Gastrocnemius medialis (tissue), 4 donors: ENCODE measurements around the gene RALY. TPM values are rescaled to one million over a fixed set of nuclear protein-coding genes. Genes with fewer than 3 reads are reported as not detected.

Source experiments
- ATAC-seq, 2 donors: fragments of 150-250 bp; one replicate each; pipeline ENCODE4 v1.9.1; 2016
- DNase-seq, 2 donors: peaks; one replicate each; pipeline ENCODE4 v3.0.0-alpha.2; 2019
- H3K27ac ChIP-seq, 4 donors: fragments of 200-600 bp; sonication (generic); 1 replicate in 1 of 4; 2 replicates in 3 of 4; pipeline ENCODE4 v1.5.1; 2016 to 2018; ENCODE audit warnings: mild to moderate bottlenecking in 2 of 4, moderate library complexity in 1 of 4
- H3K27me3 ChIP-seq, 3 donors: fragments of 200-600 bp; sonication (generic) in 2 of 3; 1 replicate in 1 of 3; 2 replicates in 2 of 3; pipeline versions ENCODE4 v1.5.1 to v1.6.0; 2016 to 2019; ENCODE audit warnings: mild to moderate bottlenecking in 1 of 3, moderate library complexity in 1 of 3
- H3K36me3 ChIP-seq, 2 donors: fragments of 200-600 bp; sonication (generic) in 1 of 2; one replicate each; pipeline ENCODE4 v1.5.1; 2017 to 2018
- H3K4me1 ChIP-seq, 2 donors: fragments of 200-600 bp; sonication (generic) in 1 of 2; one replicate each; pipeline ENCODE4 v1.5.1; 2016 to 2017; ENCODE audit warnings: mild to moderate bottlenecking in 2 of 2
- H3K4me3 ChIP-seq, 4 donors: fragments of 200-600 bp; sonication (generic) in 3 of 4; 1 replicate in 1 of 4; 2 replicates in 3 of 4; pipeline ENCODE4 v1.5.1; 2016 to 2019; ENCODE audit warnings: mild to moderate bottlenecking in 2 of 4
- H3K9me3 ChIP-seq, 3 donors: fragments of 200-600 bp; sonication (generic) in 2 of 3; 1 replicate in 1 of 3; 2 replicates in 2 of 3; pipeline ENCODE4 v1.5.1; 2016 to 2019
- POLR2A ChIP-seq, 2 donors: fragments of 450-650 bp; IDR thresholded peaks; one replicate each; pipeline ENCODE4 v1.6.1; 2017; ENCODE audit warnings: antibody characterized with exemption in 2 of 2, mild to moderate bottlenecking in 2 of 2, moderate library complexity in 2 of 2
- in situ Hi-C, 4 donors: fragments of 200-750 bp; cut with MboI; loops; one replicate each; pipeline versions ENCODE4 v1.15.0 to v1.8.0; 2017; ENCODE audit warnings: low sequenced_read_pairs in 4 of 4
- intact Hi-C: fragments of 100-400 bp; cut with DNase I; formaldehyde crosslinking; loops from one replicate; pipeline ENCODE4 v1.15.1; 2023; ENCODE audit warnings: low total_unique reads
- total RNA-seq, 4 donors: library from RNA; depleted of rRNA; stranded (reverse); fragments of >200 nt; gene quantifications; one replicate each; pipeline versions ENCODE4 v1.1.0 to v1.2.3, GENCODE V29; 2016
- TF ChIP-seq, protein P1 (sequence below), 5 experiments: fragments of 450-650 bp in 3 of 5; fragments of 200-600 bp in 2 of 5; sonication (generic) in 2 of 5; IDR thresholded peaks in 4 of 5; conservative IDR thresholded peaks in 1 of 5; 1 replicate in 4 of 5; 2 replicates in 1 of 5; pipeline ENCODE4 v1.5.1; 2016 to 2019; ENCODE audit warnings: antibody characterized with exemption in 5 of 5, mild to moderate bottlenecking in 3 of 5, moderate library complexity in 3 of 5

RALY gene
- total RNA-seq, 4 donors from 2014 or later, result 69.0 to 119 (median 93.1) TPM

GRCh38 chr20:34088305-34089174 is 94.8 kb downstream of the RALY start:
- no peaks in the 10 kb centered on the region for H3K9me3 ChIP-seq
- ATAC-seq (no peak), DNase-seq (no peak)
- intact Hi-C loops (no loop called here), in situ Hi-C loops (loop anchor here in 1 of 4 donors (10.0 kb wide), 1 partner anchor 94 kb away; the partner anchor contains the start of gene RALY)
- H3K4me1 ChIP-seq, result peaks cover 13 to 20% of the 10 kb centered on the region in 2 donors
- H3K27me3 ChIP-seq, result no peaks in the 10 kb centered on the region
- TF ChIP-seq, protein P1, sequence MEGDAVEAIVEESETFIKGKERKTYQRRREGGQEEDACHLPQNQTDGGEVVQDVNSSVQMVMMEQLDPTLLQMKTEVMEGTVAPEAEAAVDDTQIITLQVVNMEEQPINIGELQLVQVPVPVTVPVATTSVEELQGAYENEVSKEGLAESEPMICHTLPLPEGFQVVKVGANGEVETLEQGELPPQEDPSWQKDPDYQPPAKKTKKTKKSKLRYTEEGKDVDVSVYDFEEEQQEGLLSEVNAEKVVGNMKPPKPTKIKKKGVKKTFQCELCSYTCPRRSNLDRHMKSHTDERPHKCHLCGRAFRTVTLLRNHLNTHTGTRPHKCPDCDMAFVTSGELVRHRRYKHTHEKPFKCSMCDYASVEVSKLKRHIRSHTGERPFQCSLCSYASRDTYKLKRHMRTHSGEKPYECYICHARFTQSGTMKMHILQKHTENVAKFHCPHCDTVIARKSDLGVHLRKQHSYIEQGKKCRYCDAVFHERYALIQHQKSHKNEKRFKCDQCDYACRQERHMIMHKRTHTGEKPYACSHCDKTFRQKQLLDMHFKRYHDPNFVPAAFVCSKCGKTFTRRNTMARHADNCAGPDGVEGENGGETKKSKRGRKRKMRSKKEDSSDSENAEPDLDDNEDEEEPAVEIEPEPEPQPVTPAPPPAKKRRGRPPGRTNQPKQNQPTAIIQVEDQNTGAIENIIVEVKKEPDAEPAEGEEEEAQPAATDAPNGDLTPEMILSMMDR (IDR thresholded peaks at IDR 0.05 in 4 of 5, conservative IDR thresholded peaks at IDR 0.05 in 1 of 5), result no peak
- TF ChIP-seq POLR2A (IDR thresholded peaks at IDR 0.05), result no peak
- H3K36me3 ChIP-seq, result peaks cover 0 to 74% of the 10 kb centered on the region in 2 donors
- peak overlapping the region in 1 of 4 donors; percentile 27 for H3K27ac ChIP-seq
- H3K4me3 ChIP-seq, result no peak overlapping the region

DNA sequence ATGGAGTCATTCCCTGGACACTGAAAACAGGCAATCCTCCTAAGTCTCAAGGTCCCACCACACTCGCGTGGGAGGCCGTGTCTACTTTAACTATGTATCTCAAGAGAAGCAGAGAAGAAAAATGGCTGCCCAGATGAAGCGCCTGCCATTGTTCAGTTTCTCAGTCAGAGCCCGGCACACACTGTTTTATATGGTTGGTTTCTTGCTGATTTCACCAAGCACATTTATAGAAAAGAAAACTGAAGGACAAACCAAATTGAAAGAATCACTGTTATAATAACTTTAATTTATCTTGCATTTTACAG is 95.4 kb downstream of the RALY start:
- in situ Hi-C loops (loop anchor here in 1 of 4 donors (10.0 kb wide), 1 partner anchor 94 kb away; the partner anchor contains the start of gene RALY), intact Hi-C loops (no loop called here)
- ATAC-seq, result no peak
- Histone ChIP-seq H3K27me3 (no peaks in the 10 kb centered on the region), H3K9me3 (no peaks in the 10 kb centered on the region), H3K4me1 (peaks cover 12 to 19% of the 10 kb centered on the region in 2 donors), H3K36me3 (peaks cover 0 to 80% of the 10 kb centered on the region in 2 donors), H3K27ac (peak overlapping the region in 1 of 4 donors; percentile 27), H3K4me3 (no peak overlapping the region)
- no peak for DNase-seq
- TF ChIP-seq POLR2A (IDR thresholded peaks at IDR 0.05), result no peak
- TF ChIP-seq, protein P1 (IDR thresholded peaks at IDR 0.05 in 4 of 5, conservative IDR thresholded peaks at IDR 0.05 in 1 of 5), result no peak

- intact Hi-C loops, result no loop called here
- ATAC-seq, result no peak
- Histone ChIP-seq H3K36me3 (peaks cover 0 to 87% of the 10 kb centered on the region in 2 donors), H3K27me3 (no peaks in the 10 kb centered on the region), H3K27ac (peak overlapping the region in 3 of 4 donors; percentile 19 to 52 (median 41)), H3K4me3 (no peak overlapping the region), H3K9me3 (no peaks in the 10 kb centered on the region), H3K4me1 (peaks cover 7 to 13% of the 10 kb centered on the region in 2 donors)
- TF ChIP-seq POLR2A (IDR thresholded peaks at IDR 0.05), result no peak
- TF ChIP-seq, protein P1 (IDR thresholded peaks at IDR 0.05 in 4 of 5, conservative IDR thresholded peaks at IDR 0.05 in 1 of 5), result no peak
- in situ Hi-C loops, result loop anchor here in 1 of 4 donors (10.0 kb wide), 1 partner anchor 95 kb away; the partner anchor contains the start of gene RALY
- no peak for DNase-seq
Measured at GRCh38 chr20:34089655-34090345, 96.1 kb downstream of the RALY start.

- H3K27me3 ChIP-seq, result no peaks in the 10 kb centered on the region
- intact Hi-C loops (no loop called here), in situ Hi-C loops (no loop called here)
- ATAC-seq, result no peak
- DNase-seq, result no peak
- no peak for TF ChIP-seq POLR2A (IDR thresholded peaks at IDR 0.05)
- TF ChIP-seq, protein P1 (IDR thresholded peaks at IDR 0.05 in 4 of 5, conservative IDR thresholded peaks at IDR 0.05 in 1 of 5), result no peak
- H3K9me3 ChIP-seq, result no peaks in the 10 kb centered on the region
- H3K27ac ChIP-seq, result peak overlapping the region in 2 of 4 donors; percentile 41 to 52
- H3K4me1 ChIP-seq, result peaks cover 7 to 13% of the 10 kb centered on the region in 2 donors
- H3K4me3 ChIP-seq, result no peak overlapping the region
- H3K36me3 ChIP-seq, result peaks cover 0 to 91% of the 10 kb centered on the region in 2 donors
Measured at GRCh38 chr20:34090645-34091044, 96.9 kb downstream of the RALY start.
